Measurements from ENCODE around the gene ARF5. TPM values are rescaled to one million over a fixed set of nuclear protein-coding genes. Genes with fewer than 3 reads are reported as not detected.

The ARF5 gene
- total RNA-seq, 1 experiment from 2014 or later = 227 TPM

DNA sequence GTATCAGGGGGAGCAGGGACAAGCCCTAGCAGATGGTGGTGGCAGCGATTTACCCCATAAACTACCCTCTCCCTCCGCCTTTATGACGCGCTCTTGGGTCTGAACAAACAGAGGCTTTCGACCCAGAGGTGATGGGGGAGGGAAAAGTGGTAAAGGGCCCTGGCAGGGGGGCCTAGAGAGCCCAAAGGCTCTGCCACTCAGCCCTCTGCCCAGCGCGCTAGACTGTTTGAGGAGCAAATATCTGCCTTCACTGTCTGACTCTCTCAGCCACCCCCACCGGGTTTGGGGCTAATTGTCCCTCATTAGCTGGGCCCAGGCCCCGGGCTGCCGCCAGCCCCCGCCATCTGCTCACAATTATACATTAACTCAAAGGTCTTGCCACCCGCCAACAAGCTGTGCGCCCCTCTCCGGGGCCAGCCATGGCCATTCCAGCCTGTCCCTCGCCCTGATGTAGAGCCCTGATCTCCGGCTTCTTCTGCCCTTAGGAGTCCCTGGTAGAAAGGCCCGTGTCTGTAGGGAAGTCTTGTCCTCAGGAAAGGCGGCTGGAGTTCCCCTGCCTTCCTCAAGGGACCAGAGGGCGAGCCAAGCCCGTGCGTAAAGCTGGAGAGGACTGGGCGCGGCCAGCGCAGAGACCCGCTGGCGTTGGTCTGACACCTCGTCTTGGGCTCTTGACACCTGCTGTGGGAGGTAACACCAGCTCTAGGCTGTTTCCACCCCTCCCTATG, 31.6 kb downstream of the ARF5 start:
- no peaks in the 10 kb centered on the region for H3K9me2 ChIP-seq (ENCODE audit: insufficient read depth)
- no peaks in the 10 kb centered on the region for H4K20me1 ChIP-seq (ENCODE audit: insufficient read depth)
- no peak overlapping the region for H3K27ac ChIP-seq
- ChIA-PET POLR2A (ENCODE audit: unreplicated experiment) (no interaction called here), CTCF (no interaction called here)
- no peak overlapping the region for H3K4me2 ChIP-seq
- no TSS peak for BruUV-seq (replicated peaks)
- no peak for DNase-seq
- intact Hi-C loops (cut with micrococcal nuclease; ENCODE audit: unreplicated experiment) = no loop called here
- TF ChIP-seq EZH2 (IDR thresholded peaks at IDR 0.05; ENCODE audit: low read depth) (no peak), CTCF (conservative IDR thresholded peaks at IDR 0.05) (no peak)
- H3K27me3 ChIP-seq (ENCODE audit: insufficient read depth, low read depth) = peaks cover 87% of the 10 kb centered on the region
- H3K4me1 ChIP-seq (replicated peaks; ENCODE audit: insufficient read depth) = no peaks in the 10 kb centered on the region
- H2AFZ ChIP-seq = no peak overlapping the region
- H3K4me3 ChIP-seq = no peak overlapping the region
- no peaks in the 10 kb centered on the region for H3K36me3 ChIP-seq (ENCODE audit: low read depth)
- H3K79me2 ChIP-seq (ENCODE audit: low read depth) = no peaks in the 10 kb centered on the region
- no peaks in the 10 kb centered on the region for H3K9me3 ChIP-seq (ENCODE audit: insufficient read depth, low read depth)
- no peaks in the 10 kb centered on the region for H3F3A ChIP-seq (ENCODE audit: insufficient read depth, low read depth)

- peaks cover 79% of the 10 kb centered on the region for H3K27me3 ChIP-seq (ENCODE audit: insufficient read depth, low read depth)
- no peak for TF ChIP-seq CTCF (conservative IDR thresholded peaks at IDR 0.05)
- TF ChIP-seq EZH2 (IDR thresholded peaks at IDR 0.05; ENCODE audit: low read depth) = no peak
- H3K4me3 ChIP-seq = no peak overlapping the region
- no peaks in the 10 kb centered on the region for H3K9me2 ChIP-seq (ENCODE audit: insufficient read depth)
- H3K9me3 ChIP-seq (ENCODE audit: insufficient read depth, low read depth) = no peaks in the 10 kb centered on the region
- DNase-seq = no peak
- H4K20me1 ChIP-seq (ENCODE audit: insufficient read depth) = no peaks in the 10 kb centered on the region
- H3K36me3 ChIP-seq (ENCODE audit: low read depth) = no peaks in the 10 kb centered on the region
- no peaks in the 10 kb centered on the region for H3F3A ChIP-seq (ENCODE audit: insufficient read depth, low read depth)
- ChIA-PET POLR2A (ENCODE audit: unreplicated experiment) (no interaction called here), CTCF (no interaction called here)
- no TSS peak for BruUV-seq (replicated peaks)
- intact Hi-C loops (cut with micrococcal nuclease; ENCODE audit: unreplicated experiment) = no loop called here
- no peak overlapping the region for H3K27ac ChIP-seq
- H3K4me2 ChIP-seq = no peak overlapping the region
- H2AFZ ChIP-seq = no peak overlapping the region
- no peaks in the 10 kb centered on the region for H3K79me2 ChIP-seq (ENCODE audit: low read depth)
- no peaks in the 10 kb centered on the region for H3K4me1 ChIP-seq (replicated peaks; ENCODE audit: insufficient read depth)
Observed at GRCh38 chr7:127620406-127621233, 32.4 kb downstream of the ARF5 start.

GRCh38 chr7:127625331-127625730, 37.1 kb downstream of the ARF5 start:
- intact Hi-C loops (cut with micrococcal nuclease; ENCODE audit: unreplicated experiment) = no loop called here
- H2AFZ ChIP-seq = no peak overlapping the region
- no peak overlapping the region for H3K4me3 ChIP-seq
- no peak overlapping the region for H3K4me2 ChIP-seq
- no TSS peak for BruUV-seq (replicated peaks)
- no peak overlapping the region for H3K27ac ChIP-seq
- H3K27me3 ChIP-seq (ENCODE audit: insufficient read depth, low read depth) = peaks cover 32% of the 10 kb centered on the region
- no peak for TF ChIP-seq EZH2 (IDR thresholded peaks at IDR 0.05; ENCODE audit: low read depth)
- TF ChIP-seq CTCF (conservative IDR thresholded peaks at IDR 0.05) = no peak
- H3K9me3 ChIP-seq (ENCODE audit: insufficient read depth, low read depth) = no peaks in the 10 kb centered on the region
- H3K79me2 ChIP-seq (ENCODE audit: low read depth) = no peaks in the 10 kb centered on the region
- H3K4me1 ChIP-seq (replicated peaks; ENCODE audit: insufficient read depth) = no peaks in the 10 kb centered on the region
- H3K36me3 ChIP-seq (ENCODE audit: low read depth) = no peaks in the 10 kb centered on the region
- ChIA-PET CTCF (no interaction called here), POLR2A (ENCODE audit: unreplicated experiment) (no interaction called here)
- no peaks in the 10 kb centered on the region for H3K9me2 ChIP-seq (ENCODE audit: insufficient read depth)
- no peaks in the 10 kb centered on the region for H3F3A ChIP-seq (ENCODE audit: insufficient read depth, low read depth)
- H4K20me1 ChIP-seq (ENCODE audit: insufficient read depth) = no peaks in the 10 kb centered on the region
- no peak for DNase-seq

Data from PC-9 (cell line).